PC-9 (cell line): ENCODE measurements around the gene C19orf12. TPM values are rescaled to one million over a fixed set of nuclear protein-coding genes. Genes with fewer than 3 reads are reported as not detected.

ENCODE experiments used
- BruUV-seq: library from RNA; stranded (reverse); fragments of 400-500 nt; replicated peaks from 2 replicates; lab custom pipeline; 2021; lab: Mats Ljungman, UMichigan
- CTCF ChIA-PET: fragments of 300-600 bp; sonication (Branson Sonifier 250); formaldehyde crosslinking; loops from one replicate; lab custom pipeline; 2022; ENCODE audit warnings: antibody characterized with exemption; lab: Charles Lee
- POLR2A ChIA-PET: fragments of 300-600 bp; sonication (Branson Sonifier 250); formaldehyde crosslinking; loops from one replicate; lab custom pipeline; 2022; ENCODE audit warnings: antibody characterized with exemption; ENCODE audit not compliant: unreplicated experiment; lab: Charles Lee
- DNase-seq, 2 experiments: peaks; one replicate each; pipeline versions ENCODE4 v3.0.0 to v3.0.0-alpha.2; 2015 to 2022; ENCODE audit warnings: mixed read lengths in 1 of 2
- H2AFZ ChIP-seq: fragments of 200-600 bp; sonication (generic); 2 replicates; pipeline ENCODE4 v1.8.1; 2017; ENCODE audit warnings: antibody characterized with exemption
- H3F3A ChIP-seq: fragments of 200-600 bp; sonication (generic); 2 replicates; pipeline ENCODE4 v1.8.1; 2017; ENCODE audit warnings: antibody characterized with exemption, mild to moderate bottlenecking, low read depth; ENCODE audit not compliant: insufficient read depth
- H3K27ac ChIP-seq: fragments of 200-600 bp; sonication (generic); 2 replicates; pipeline ENCODE4 v1.6.1; 2016; ENCODE audit warnings: mixed run types
- H3K27me3 ChIP-seq: fragments of 200-600 bp; sonication (generic); 2 replicates; pipeline ENCODE4 v1.6.1; 2016; ENCODE audit warnings: low read depth, mixed run types; ENCODE audit not compliant: insufficient read depth
- H3K36me3 ChIP-seq: fragments of 200-600 bp; sonication (generic); 2 replicates; pipeline ENCODE4 v1.6.1; 2016; ENCODE audit warnings: low read depth, mixed run types
- H3K4me1 ChIP-seq: fragments of 200-600 bp; sonication (generic); replicated peaks from 2 replicates; pipeline ENCODE4 v1.6.1; 2016; ENCODE audit warnings: mixed run types; ENCODE audit not compliant: insufficient read depth
- H3K4me2 ChIP-seq: fragments of 200-600 bp; sonication (generic); 2 replicates; pipeline ENCODE4 v1.6.1; 2017; ENCODE audit warnings: mixed run types
- H3K4me3 ChIP-seq: fragments of 200-600 bp; sonication (generic); 2 replicates; pipeline ENCODE4 v1.6.1; 2016; ENCODE audit warnings: mixed run types
- H3K79me2 ChIP-seq: fragments of 200-600 bp; sonication (generic); 2 replicates; pipeline ENCODE4 v1.6.1; 2017; ENCODE audit warnings: low read depth, mixed run types
- H3K9me2 ChIP-seq: fragments of 200-600 bp; sonication (generic); 2 replicates; pipeline ENCODE4 v1.8.1; 2017; ENCODE audit warnings: mild to moderate bottlenecking; ENCODE audit not compliant: insufficient read depth
- H3K9me3 ChIP-seq: fragments of 200-600 bp; sonication (generic); 2 replicates; pipeline ENCODE4 v1.8.1; 2016; ENCODE audit warnings: low read depth; ENCODE audit not compliant: insufficient read depth
- H4K20me1 ChIP-seq: fragments of 200-600 bp; sonication (generic); 2 replicates; pipeline ENCODE4 v1.8.1; 2017; ENCODE audit not compliant: insufficient read depth
- CTCF ChIP-seq: fragments of 200-600 bp; sonication (generic); conservative IDR thresholded peaks from 2 replicates; pipeline ENCODE4 v1.6.1; 2017; ENCODE audit warnings: mixed run types, antibody characterized with exemption, mild to moderate bottlenecking, moderate library complexity
- EZH2 ChIP-seq: fragments of 200-600 bp; sonication (generic); IDR thresholded peaks from 2 replicates; pipeline ENCODE4 v1.8.0; 2017; ENCODE audit warnings: antibody characterized with exemption, low read depth
- intact Hi-C: fragments of 100-400 bp; cut with micrococcal nuclease; formaldehyde crosslinking; loops from one replicate; pipeline ENCODE4 v1.10.0; 2022; ENCODE audit not compliant: unreplicated experiment
- total RNA-seq: library from RNA; stranded (reverse); gene quantifications from 2 replicates; pipeline ENCODE4 v1.2.3, GENCODE V29; 2021

The C19orf12 gene
- total RNA-seq, 1 experiment from 2014 or later = 14.8 TPM

GRCh38 chr19:29761575-29762232 lies 46.6 kb upstream of the C19orf12 start:
- no peak overlapping the region for H2AFZ ChIP-seq
- no peaks in the 10 kb centered on the region for H3K36me3 ChIP-seq
- TF ChIP-seq EZH2 (no peak), CTCF (no peak)
- no peak overlapping the region for H3K27ac ChIP-seq
- H4K20me1 ChIP-seq = no peaks in the 10 kb centered on the region
- ChIA-PET CTCF (interaction anchor here (1.0 kb wide), 1 partner anchor 185 kb away, joined by 3 read pairs; no protein-coding TSS in a partner anchor), POLR2A (no interaction called here)
- no TSS peak for BruUV-seq
- no peak for DNase-seq
- no peaks in the 10 kb centered on the region for H3K4me1 ChIP-seq
- no peaks in the 10 kb centered on the region for H3K9me2 ChIP-seq
- intact Hi-C loops = loop anchor here (5.0 kb wide), 1 partner anchor 86 kb away; no protein-coding TSS in a partner anchor
- peaks cover 21% of the 10 kb centered on the region for H3K27me3 ChIP-seq
- H3F3A ChIP-seq = peaks cover 3% of the 10 kb centered on the region; the same call in 1 of the 2 replicates
- H3K4me3 ChIP-seq = no peak overlapping the region
- no peak overlapping the region for H3K4me2 ChIP-seq
- H3K9me3 ChIP-seq = no peaks in the 10 kb centered on the region
- H3K79me2 ChIP-seq = no peaks in the 10 kb centered on the region

- H3K9me3 ChIP-seq = no peaks in the 10 kb centered on the region
- H3K27me3 ChIP-seq = peaks cover 17% of the 10 kb centered on the region
- BruUV-seq = no TSS peak
- CTCF ChIA-PET = interaction anchor here (0.6 to 1.2 kb wide), 3 partner anchors 11 to 439 kb away, joined by 3 to 11 read pairs (median 6); no protein-coding TSS in a partner anchor
- no peaks in the 10 kb centered on the region for H3K4me1 ChIP-seq
- H3K36me3 ChIP-seq = no peaks in the 10 kb centered on the region
- POLR2A ChIA-PET = no interaction called here
- peaks cover 3% of the 10 kb centered on the region; the same call in 1 of the 2 replicates for H3F3A ChIP-seq
- intact Hi-C loops = loop anchor here (5.0 kb wide), 1 partner anchor 86 kb away; no protein-coding TSS in a partner anchor
- TF ChIP-seq CTCF (no peak), EZH2 (no peak)
- DNase-seq = no peak
- H4K20me1 ChIP-seq = no peaks in the 10 kb centered on the region
- H3K27ac ChIP-seq = no peak overlapping the region
- no peaks in the 10 kb centered on the region for H3K9me2 ChIP-seq
- H3K4me2 ChIP-seq = no peak overlapping the region
- no peak overlapping the region for H3K4me3 ChIP-seq
- H2AFZ ChIP-seq = no peak overlapping the region; the same call in 1 of the 2 replicates
- H3K79me2 ChIP-seq = no peaks in the 10 kb centered on the region
Observed at GRCh38 chr19:29760752-29761502, 45.9 kb upstream of the C19orf12 start.

- intact Hi-C loops = no loop called here
- Histone ChIP-seq H3K4me1 (no peaks in the 10 kb centered on the region), H3K4me3 (no peak overlapping the region), H4K20me1 (no peaks in the 10 kb centered on the region), H3K36me3 (no peaks in the 10 kb centered on the region), H3K9me2 (no peaks in the 10 kb centered on the region), H3K27me3 (peaks cover 24% of the 10 kb centered on the region), H3F3A (peaks cover 3% of the 10 kb centered on the region; the same call in 1 of the 2 replicates), H3K4me2 (no peak overlapping the region), H3K79me2 (no peaks in the 10 kb centered on the region), H3K9me3 (no peaks in the 10 kb centered on the region), H3K27ac (no peak overlapping the region), H2AFZ (no peak overlapping the region)
- TF ChIP-seq CTCF = no peak
- no peak for TF ChIP-seq EZH2
- BruUV-seq = no TSS peak
- CTCF ChIA-PET = interaction anchor here (0.6 to 1.2 kb wide), 4 partner anchors 12 to 98 kb away, joined by 4 to 6 read pairs (median 4); no protein-coding TSS in a partner anchor
- DNase-seq = no peak
- POLR2A ChIA-PET = no interaction called here
Observed at GRCh38 chr19:29759359-29759758, 44.3 kb upstream of the C19orf12 start.
